Esophagus squamous epithelium (tissue), 5 donors: ENCODE results near the gene NEK5. TPM values are rescaled to one million over a fixed set of nuclear protein-coding genes. Genes with fewer than 3 reads are reported as not detected.

Experiments
- DNase-seq: peaks from one replicate; lab custom pipeline; 2025; lab: John Stamatoyannopoulos, UW
- H3K27ac ChIP-seq, 4 donors: fragments of 200-600 bp; sonication (generic); one replicate each; pipeline ENCODE4 v1.5.1; 2016 to 2019; ENCODE audit warnings: mild to moderate bottlenecking in 1 of 4
- H3K27me3 ChIP-seq, 4 donors: fragments of 200-600 bp; sonication (generic); 1 replicate in 3 of 4; 2 replicates in 1 of 4; pipeline versions ENCODE4 v1.5.1 to v1.6.0; 2017 to 2021; ENCODE audit warnings: antibody characterized with exemption in 1 of 4
- H3K36me3 ChIP-seq, 3 donors: fragments of 200-600 bp; sonication (generic); one replicate each; pipeline ENCODE4 v1.5.1; 2016 to 2019
- H3K4me1 ChIP-seq, 3 donors: fragments of 200-600 bp; sonication (generic); one replicate each; pipeline ENCODE4 v1.5.1; 2017 to 2019
- H3K4me3 ChIP-seq, 4 donors: fragments of 200-600 bp; sonication (generic); 1 replicate in 3 of 4; 2 replicates in 1 of 4; pipeline ENCODE4 v1.5.1; 2016 to 2019; ENCODE audit warnings: mild to moderate bottlenecking in 2 of 4, moderate library complexity in 1 of 4
- H3K9me3 ChIP-seq, 3 donors: fragments of 200-600 bp; sonication (generic); one replicate each; pipeline ENCODE4 v1.5.1; 2016 to 2019
- POLR2A ChIP-seq, 4 donors: fragments of 450-650 bp; IDR thresholded peaks; one replicate each; pipeline ENCODE4 v1.6.1; 2017; ENCODE audit warnings: antibody characterized with exemption in 4 of 4, mild to moderate bottlenecking in 4 of 4, moderate library complexity in 3 of 4
- WGBS, 2 donors: methylation state at CpG; one replicate each; pipeline ENCODE4 v1.1.5; 2018; 5-methylcytosine and 5-hydroxymethylcytosine counted together
- intact Hi-C: fragments of 100-400 bp; cut with DNase I; formaldehyde crosslinking; loops from one replicate; pipeline ENCODE4 v1.15.0; 2022
- total RNA-seq, 4 donors: library from RNA; depleted of rRNA; stranded (reverse); fragments of >200 nt; gene quantifications; one replicate each; pipeline ENCODE4 v1.1.0, GENCODE V29; 2016
- TF ChIP-seq, protein P1 (sequence below), 6 experiments: fragments of 450-650 bp in 4 of 6; fragments of 200-600 bp in 2 of 6; sonication (generic) in 2 of 6; IDR thresholded peaks; one replicate each; pipeline ENCODE4 v1.5.1; 2016 to 2019; ENCODE audit warnings: antibody characterized with exemption in 6 of 6, mild to moderate bottlenecking in 4 of 6, moderate library complexity in 4 of 6
- donor health status: DM: yes; HTN: yes; CAD: no.

The NEK5 gene
- total RNA-seq, 4 donors from 2014 or later = 0.18 to 0.38 TPM; not detected in 2

DNA sequence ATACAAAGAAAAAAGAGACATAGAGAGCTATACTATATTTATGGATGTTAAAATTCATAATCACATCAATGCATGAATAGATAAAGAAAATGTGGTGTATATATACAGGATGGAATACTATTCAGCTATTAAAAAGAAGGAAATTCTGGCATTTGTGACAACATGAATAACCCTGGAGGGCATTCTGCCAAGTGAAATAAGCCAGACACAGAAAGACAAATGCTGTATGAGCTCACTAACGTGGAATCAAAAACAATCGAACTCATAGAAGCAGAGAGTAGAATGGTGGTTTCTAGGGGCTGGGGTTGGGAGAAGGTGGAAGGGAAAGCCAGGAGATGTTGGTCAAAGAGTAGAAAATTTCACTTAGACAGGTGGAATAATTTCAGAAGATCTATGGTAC, 80.4 kb downstream of the NEK5 start:
- intact Hi-C loops = no loop called here

DNA sequence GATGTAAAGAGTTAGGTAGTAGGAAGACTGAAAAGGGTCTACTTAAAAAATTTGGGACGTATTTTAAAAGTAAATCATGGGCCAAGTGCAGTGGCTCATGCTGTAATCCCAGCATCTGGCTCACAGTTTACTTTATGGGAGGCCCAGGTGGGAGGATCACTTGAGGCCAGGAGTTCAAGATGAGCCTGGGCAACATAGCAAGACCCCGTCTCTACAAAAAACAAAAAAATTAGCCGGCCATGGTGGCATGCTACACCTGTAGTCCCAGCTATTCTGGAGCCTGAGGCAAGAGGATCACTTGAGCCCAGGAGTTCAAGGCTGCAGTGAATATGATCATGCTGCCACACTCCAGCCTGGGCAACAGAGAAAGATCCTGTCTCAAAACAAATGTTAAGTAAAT, 81.4 kb downstream of the NEK5 start:
- intact Hi-C loops = no loop called here
- no peak for TF ChIP-seq POLR2A (IDR thresholded peaks at IDR 0.05)
- TF ChIP-seq, protein P1, sequence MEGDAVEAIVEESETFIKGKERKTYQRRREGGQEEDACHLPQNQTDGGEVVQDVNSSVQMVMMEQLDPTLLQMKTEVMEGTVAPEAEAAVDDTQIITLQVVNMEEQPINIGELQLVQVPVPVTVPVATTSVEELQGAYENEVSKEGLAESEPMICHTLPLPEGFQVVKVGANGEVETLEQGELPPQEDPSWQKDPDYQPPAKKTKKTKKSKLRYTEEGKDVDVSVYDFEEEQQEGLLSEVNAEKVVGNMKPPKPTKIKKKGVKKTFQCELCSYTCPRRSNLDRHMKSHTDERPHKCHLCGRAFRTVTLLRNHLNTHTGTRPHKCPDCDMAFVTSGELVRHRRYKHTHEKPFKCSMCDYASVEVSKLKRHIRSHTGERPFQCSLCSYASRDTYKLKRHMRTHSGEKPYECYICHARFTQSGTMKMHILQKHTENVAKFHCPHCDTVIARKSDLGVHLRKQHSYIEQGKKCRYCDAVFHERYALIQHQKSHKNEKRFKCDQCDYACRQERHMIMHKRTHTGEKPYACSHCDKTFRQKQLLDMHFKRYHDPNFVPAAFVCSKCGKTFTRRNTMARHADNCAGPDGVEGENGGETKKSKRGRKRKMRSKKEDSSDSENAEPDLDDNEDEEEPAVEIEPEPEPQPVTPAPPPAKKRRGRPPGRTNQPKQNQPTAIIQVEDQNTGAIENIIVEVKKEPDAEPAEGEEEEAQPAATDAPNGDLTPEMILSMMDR (IDR thresholded peaks at IDR 0.05) = no peak
- WGBS, 2 donors = 90 to 92% methylated on average over 3 of the region's 3 CpGs

More for the DNA sequence above, 80.4 kb downstream of the NEK5 start:
- Histone ChIP-seq H3K4me3 (no peak overlapping the region), H3K36me3 (no peaks in the 10 kb centered on the region), H3K4me1 (no peaks in the 10 kb centered on the region), H3K27me3 (no peaks in the 10 kb centered on the region), H3K9me3 (no peaks in the 10 kb centered on the region), H3K27ac (no peak overlapping the region)
- no peak for DNase-seq
- 45 to 57% methylated on average over 2 of the region's 2 CpGs for WGBS, 2 donors
- TF ChIP-seq, protein P1 (IDR thresholded peaks at IDR 0.05) = no peak
- TF ChIP-seq POLR2A (IDR thresholded peaks at IDR 0.05) = no peak

DNA sequence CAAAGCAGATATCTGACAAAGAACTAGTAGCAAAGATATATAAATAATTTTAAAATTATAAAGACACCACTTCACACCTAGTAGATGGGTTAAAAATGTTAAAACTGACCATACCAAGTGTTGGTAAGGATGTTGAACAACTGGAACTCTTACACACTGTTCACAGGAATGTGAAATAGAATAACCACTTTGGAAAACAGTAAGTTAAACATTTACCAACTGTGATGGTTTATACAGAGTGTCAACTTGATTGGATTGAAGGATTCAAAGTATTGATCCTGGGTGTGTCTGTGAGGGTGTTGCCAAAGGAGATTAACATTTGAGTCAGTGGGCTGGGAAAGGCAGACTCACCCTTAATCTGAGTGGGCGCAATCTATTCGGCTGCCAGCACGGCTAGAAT, 85.2 kb downstream of the NEK5 start:
- no peak for DNase-seq
- no peaks in the 10 kb centered on the region for H3K9me3 ChIP-seq
- intact Hi-C loops = no loop called here
- H3K4me1 ChIP-seq = no peaks in the 10 kb centered on the region
- TF ChIP-seq, protein P1 (IDR thresholded peaks at IDR 0.05) = no peak
- no peak for TF ChIP-seq POLR2A (IDR thresholded peaks at IDR 0.05)
- no peaks in the 10 kb centered on the region for H3K27me3 ChIP-seq
- H3K27ac ChIP-seq = no peak overlapping the region
- WGBS, 2 donors = 87 to 95% methylated on average over 3 of the region's 3 CpGs
- H3K36me3 ChIP-seq = no peaks in the 10 kb centered on the region
- H3K4me3 ChIP-seq = no peak overlapping the region

More for the DNA sequence above, 81.4 kb downstream of the NEK5 start:
- DNase-seq = no peak
- H3K27ac ChIP-seq = no peak overlapping the region
- H3K27me3 ChIP-seq = no peaks in the 10 kb centered on the region
- no peaks in the 10 kb centered on the region for H3K36me3 ChIP-seq
- H3K4me3 ChIP-seq = no peak overlapping the region
- H3K4me1 ChIP-seq = no peaks in the 10 kb centered on the region
- no peaks in the 10 kb centered on the region for H3K9me3 ChIP-seq

DNA sequence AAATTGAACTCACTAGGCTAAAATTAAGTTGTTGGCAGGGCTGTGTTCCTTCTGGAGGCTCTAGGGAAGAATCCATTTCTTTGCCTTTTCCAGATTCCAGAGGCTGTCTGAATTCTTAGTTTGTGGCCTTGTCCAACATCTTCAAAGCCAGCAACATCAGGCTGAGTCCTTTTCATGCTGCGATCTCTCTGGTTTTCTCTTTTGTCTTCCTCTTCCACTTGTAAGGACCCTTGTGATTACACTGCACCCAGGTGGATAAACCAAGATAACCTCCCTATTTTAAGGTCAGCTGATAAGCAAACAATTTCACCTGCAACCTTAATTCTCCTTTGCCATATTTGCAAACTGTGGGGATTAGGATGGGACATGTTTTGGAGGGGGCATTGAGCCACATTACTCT, 92.8 kb downstream of the NEK5 start:
- Histone ChIP-seq H3K27ac (no peak overlapping the region), H3K27me3 (no peaks in the 10 kb centered on the region), H3K4me1 (no peaks in the 10 kb centered on the region), H3K36me3 (no peaks in the 10 kb centered on the region), H3K4me3 (no peak overlapping the region), H3K9me3 (no peaks in the 10 kb centered on the region)
- intact Hi-C loops = no loop called here
- 93 to 94% methylated on average over 1 of the region's 1 CpG for WGBS, 2 donors
- TF ChIP-seq, protein P1 (IDR thresholded peaks at IDR 0.05) = no peak
- TF ChIP-seq POLR2A (IDR thresholded peaks at IDR 0.05) = no peak
- no peak for DNase-seq

DNA sequence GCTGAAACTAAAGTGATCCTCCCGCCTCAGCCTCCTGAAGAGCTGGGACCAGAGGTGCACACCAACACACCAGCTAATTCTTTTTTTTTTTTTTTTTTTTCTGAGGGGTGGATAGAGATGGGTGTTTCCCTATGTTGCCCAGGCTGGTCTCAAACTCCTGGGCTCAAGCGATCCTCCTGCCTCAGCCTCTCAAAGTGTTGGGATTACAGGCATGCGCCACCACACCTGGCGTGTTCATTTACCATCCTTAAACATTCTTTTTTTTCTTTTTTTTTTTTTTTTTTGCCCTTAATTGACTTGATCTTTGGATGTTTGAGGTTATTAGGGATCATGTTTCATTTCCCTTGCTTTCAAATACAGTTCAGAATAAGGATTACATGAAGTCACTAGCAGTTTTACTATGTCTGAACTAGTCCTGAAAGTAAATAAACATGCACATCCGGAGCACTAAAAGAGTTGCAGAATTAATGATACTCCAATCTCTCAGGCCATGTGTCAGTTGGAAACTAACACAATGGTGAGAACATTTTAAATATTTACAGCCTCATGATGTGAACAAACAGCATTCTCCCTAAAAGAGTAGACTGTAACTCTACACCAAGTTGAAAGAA, 94.2 kb downstream of the NEK5 start:
- Histone ChIP-seq H3K27me3 (no peaks in the 10 kb centered on the region), H3K9me3 (peaks cover 0 to 1% (median 0%) of the 10 kb centered on the region in 3 donors), H3K4me3 (no peak overlapping the region), H3K36me3 (no peaks in the 10 kb centered on the region), H3K27ac (no peak overlapping the region), H3K4me1 (no peaks in the 10 kb centered on the region)
- 76 to 80% methylated on average over 5 of the region's 5 CpGs for WGBS, 2 donors
- no peak for DNase-seq
- intact Hi-C loops = no loop called here
- TF ChIP-seq POLR2A (IDR thresholded peaks at IDR 0.05) = no peak
- TF ChIP-seq, protein P1 (IDR thresholded peaks at IDR 0.05) = no peak
